ENCODE data around the gene CST3. TPM values are rescaled to one million over a fixed set of nuclear protein-coding genes. Genes with fewer than 3 reads are reported as not detected.

CST3 gene
- total and polyA plus RNA-seq, 2 experiments from 2014 or later: 478 to 784 TPM

DNA sequence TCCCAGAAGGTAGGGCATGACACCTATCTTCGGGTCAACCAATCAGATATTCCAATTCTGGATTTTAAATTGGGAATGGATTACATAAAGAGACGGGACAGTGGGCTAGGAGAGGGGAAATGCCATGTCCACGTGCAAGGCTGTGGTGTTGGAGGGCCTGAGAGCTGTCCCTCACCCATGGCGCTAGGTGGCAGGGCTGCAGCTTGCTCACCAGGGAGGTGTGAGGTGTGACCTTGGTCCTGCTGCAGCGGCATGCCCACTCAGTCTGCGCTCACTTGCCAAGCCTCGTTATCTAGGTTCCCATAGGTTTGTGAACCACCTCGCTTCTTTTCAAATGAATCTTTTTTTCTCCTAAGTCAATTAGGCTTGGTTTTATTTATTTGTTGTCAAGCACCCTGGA is 19.4 kb upstream of the CST3 start:
- Histone ChIP-seq H3K4me2 (ENCODE audit: unreplicated experiment) (no peak overlapping the region), H3K36me3 (ENCODE audit: low read depth) (no peaks in the 10 kb centered on the region), H4K20me1 (ENCODE audit: insufficient read depth) (no peaks in the 10 kb centered on the region), H3K9me2 (ENCODE audit: insufficient read depth) (no peaks in the 10 kb centered on the region), H3K79me2 (ENCODE audit: insufficient read depth) (no peaks in the 10 kb centered on the region), H3K27me3 (replicated peaks; ENCODE audit: insufficient read depth) (no peaks in the 10 kb centered on the region), H3K27ac (no peak overlapping the region), H3K4me3 (no peak overlapping the region), H3F3A (ENCODE audit: insufficient read depth) (no peaks in the 10 kb centered on the region), H3K9ac (no peak overlapping the region), H2AFZ (no peak overlapping the region), H3K9me3 (ENCODE audit: low read depth) (no peaks in the 10 kb centered on the region), H3K4me1 (ENCODE audit: insufficient read depth) (no peaks in the 10 kb centered on the region; the same call in 1 of the 2 replicates)
- 86 to 87% methylated on average over 8 of the region's 8 CpGs for WGBS, 2 experiments (ENCODE audit: low coverage in 1 of 2, low lambda C conversion rate in 2 of 2, missing lambda C conversion rate in 2 of 2)
- in situ Hi-C loops (cut with MboI): no loop called here
- no peak for DNase-seq
- TF ChIP-seq EZH2 (IDR thresholded peaks at IDR 0.05; ENCODE audit: insufficient read depth, poor library complexity, severe bottlenecking) (no peak), EZH2phosphoT487 (IDR thresholded peaks at IDR 0.05; ENCODE audit: insufficient read depth, low read depth) (no peak)

DNA sequence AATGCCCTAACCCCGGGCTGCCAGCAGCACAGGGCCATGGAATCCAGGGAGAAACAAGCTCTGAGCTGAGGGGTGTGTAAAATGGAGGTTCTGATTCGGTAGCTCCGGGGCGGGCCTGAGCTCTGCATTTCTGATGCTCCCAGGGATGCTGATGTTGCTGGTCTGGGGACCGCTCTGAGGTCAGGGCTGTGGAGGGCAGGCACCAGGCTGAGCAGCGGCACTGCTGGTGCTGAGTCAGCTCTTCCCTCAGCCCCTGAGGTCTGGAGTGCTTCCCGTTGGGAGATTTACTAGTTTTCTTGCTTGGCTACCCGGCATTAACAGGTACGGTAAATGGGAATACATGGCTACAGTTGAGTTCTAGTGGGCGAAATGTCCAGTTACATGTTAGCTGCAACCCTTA is 18.6 kb upstream of the CST3 start:
- no peaks in the 10 kb centered on the region for H3K79me2 ChIP-seq (ENCODE audit: insufficient read depth)
- no peaks in the 10 kb centered on the region for H3K27me3 ChIP-seq (replicated peaks; ENCODE audit: insufficient read depth)
- no peak overlapping the region for H3K4me2 ChIP-seq (ENCODE audit: unreplicated experiment)
- no peaks in the 10 kb centered on the region for H3F3A ChIP-seq (ENCODE audit: insufficient read depth)
- TF ChIP-seq EZH2 (IDR thresholded peaks at IDR 0.05; ENCODE audit: insufficient read depth, poor library complexity, severe bottlenecking) (no peak), EZH2phosphoT487 (IDR thresholded peaks at IDR 0.05; ENCODE audit: insufficient read depth, low read depth) (no peak)
- H3K4me1 ChIP-seq (ENCODE audit: insufficient read depth): no peaks in the 10 kb centered on the region; the same call in 1 of the 2 replicates
- 77 to 84% methylated on average over 10 of the region's 10 CpGs for WGBS, 2 experiments (ENCODE audit: low coverage in 1 of 2, low lambda C conversion rate in 2 of 2, missing lambda C conversion rate in 2 of 2)
- in situ Hi-C loops (cut with MboI): no loop called here
- H4K20me1 ChIP-seq (ENCODE audit: insufficient read depth): no peaks in the 10 kb centered on the region
- DNase-seq: no peak
- no peaks in the 10 kb centered on the region for H3K9me3 ChIP-seq (ENCODE audit: low read depth)
- no peaks in the 10 kb centered on the region for H3K36me3 ChIP-seq (ENCODE audit: low read depth)
- no peak overlapping the region for H3K4me3 ChIP-seq
- no peak overlapping the region for H3K27ac ChIP-seq
- no peak overlapping the region for H3K9ac ChIP-seq
- no peaks in the 10 kb centered on the region for H3K9me2 ChIP-seq (ENCODE audit: insufficient read depth)
- H2AFZ ChIP-seq: peak overlapping the region; percentile 71

DNA sequence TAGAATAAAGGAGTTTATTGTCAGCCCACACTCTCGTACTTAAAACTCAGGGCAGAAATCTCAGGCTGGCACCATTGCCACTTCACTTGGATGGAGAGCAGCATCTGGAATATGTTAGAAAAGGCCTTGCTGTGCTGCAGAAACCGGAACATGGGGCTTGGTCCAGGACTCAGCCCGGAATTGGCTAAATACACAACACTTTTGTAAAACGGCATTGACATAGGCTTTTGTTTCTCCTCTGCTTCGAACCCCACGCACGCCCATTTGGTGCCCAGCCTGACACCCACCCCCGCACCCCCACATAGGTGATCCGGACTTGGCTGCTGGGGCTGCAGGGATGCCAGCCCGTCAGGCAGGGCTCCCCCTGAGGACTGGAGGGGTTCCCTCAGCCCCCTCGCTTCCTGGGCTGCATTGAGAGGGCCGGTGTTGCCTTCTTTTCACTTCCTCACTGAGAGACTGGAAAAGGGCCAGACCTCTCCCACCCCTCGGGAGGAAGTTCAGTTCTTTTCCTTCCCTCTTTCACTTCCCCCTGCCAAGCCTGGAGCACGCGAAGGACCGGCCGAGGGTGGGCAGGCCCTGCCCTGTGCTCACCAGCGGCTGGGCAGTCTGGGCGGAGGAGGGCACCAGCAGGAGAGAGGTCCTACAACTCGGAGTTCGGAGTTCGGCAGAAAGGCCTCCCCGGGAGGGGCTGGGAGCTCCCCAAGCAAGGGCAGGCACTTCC is 17.9 kb upstream of the CST3 start:
- TF ChIP-seq EZH2 (IDR thresholded peaks at IDR 0.05; ENCODE audit: insufficient read depth, poor library complexity, severe bottlenecking) (no peak), EZH2phosphoT487 (IDR thresholded peaks at IDR 0.05; ENCODE audit: insufficient read depth, low read depth) (no peak)
- Histone ChIP-seq H2AFZ (peak overlapping the region; percentile 71), H3K4me2 (ENCODE audit: unreplicated experiment) (no peak overlapping the region), H3F3A (ENCODE audit: insufficient read depth) (no peaks in the 10 kb centered on the region), H3K27ac (no peak overlapping the region), H3K27me3 (replicated peaks; ENCODE audit: insufficient read depth) (no peaks in the 10 kb centered on the region), H3K4me3 (no peak overlapping the region), H3K4me1 (ENCODE audit: insufficient read depth) (no peaks in the 10 kb centered on the region; the same call in 1 of the 2 replicates), H4K20me1 (ENCODE audit: insufficient read depth) (no peaks in the 10 kb centered on the region), H3K9me2 (ENCODE audit: insufficient read depth) (no peaks in the 10 kb centered on the region), H3K9ac (no peak overlapping the region), H3K9me3 (ENCODE audit: low read depth) (no peaks in the 10 kb centered on the region), H3K36me3 (ENCODE audit: low read depth) (no peaks in the 10 kb centered on the region), H3K79me2 (ENCODE audit: insufficient read depth) (no peaks in the 10 kb centered on the region)
- DNase-seq: peak; percentile 13
- 15 to 17% methylated on average over 20 to 23 of the region's 23 CpGs for WGBS, 2 experiments (ENCODE audit: low coverage in 1 of 2, low lambda C conversion rate in 2 of 2, missing lambda C conversion rate in 2 of 2)
- in situ Hi-C loops (cut with MboI): no loop called here

DNA sequence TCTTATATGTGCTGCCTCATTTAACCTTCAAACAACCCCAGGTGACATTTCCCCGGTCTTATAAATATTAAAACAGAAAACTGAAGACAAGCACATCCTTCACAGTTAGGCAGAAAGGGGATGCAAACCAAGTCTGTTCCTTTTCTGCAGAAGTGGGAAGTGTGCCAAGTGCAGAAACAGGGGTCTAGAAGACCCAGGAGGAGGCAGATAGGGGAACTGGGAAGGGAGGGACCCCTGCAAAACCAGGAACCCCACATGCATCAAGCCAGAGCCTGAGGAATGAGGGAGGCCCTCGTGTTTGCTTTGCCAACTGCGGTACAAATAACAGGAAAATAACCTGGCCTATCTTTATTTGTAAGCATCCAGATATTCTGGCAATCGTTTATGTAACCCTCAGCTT is 17.0 kb upstream of the CST3 start:
- no peak overlapping the region for H3K4me3 ChIP-seq

More for the DNA sequence above, 17.0 kb upstream of the CST3 start:
- WGBS, 2 experiments (ENCODE audit: low coverage in 1 of 2, low lambda C conversion rate in 2 of 2, missing lambda C conversion rate in 2 of 2): 35 to 41% methylated on average over 4 of the region's 4 CpGs
- in situ Hi-C loops (cut with MboI): no loop called here
- Histone ChIP-seq H2AFZ (0 out of 2 replicates have a peak overlapping the region, but pooled peaks have one; percentile 71), H3K27me3 (replicated peaks; ENCODE audit: insufficient read depth) (no peaks in the 10 kb centered on the region), H3K36me3 (ENCODE audit: low read depth) (no peaks in the 10 kb centered on the region), H3K4me1 (ENCODE audit: insufficient read depth) (no peaks in the 10 kb centered on the region; the same call in 1 of the 2 replicates), H3F3A (ENCODE audit: insufficient read depth) (no peaks in the 10 kb centered on the region), H3K4me2 (ENCODE audit: unreplicated experiment) (no peak overlapping the region), H3K79me2 (ENCODE audit: insufficient read depth) (no peaks in the 10 kb centered on the region), H4K20me1 (ENCODE audit: insufficient read depth) (no peaks in the 10 kb centered on the region), H3K9ac (no peak overlapping the region), H3K9me2 (ENCODE audit: insufficient read depth) (no peaks in the 10 kb centered on the region), H3K27ac (no peak overlapping the region), H3K9me3 (ENCODE audit: low read depth) (no peaks in the 10 kb centered on the region)
- no peak for TF ChIP-seq EZH2 (IDR thresholded peaks at IDR 0.05; ENCODE audit: insufficient read depth, poor library complexity, severe bottlenecking)
- TF ChIP-seq EZH2phosphoT487 (IDR thresholded peaks at IDR 0.05; ENCODE audit: insufficient read depth, low read depth): no peak
- DNase-seq: no peak

Measured in GM23248 (cell line).